Neutrophil (primary cell): ENCODE results near the gene TUFT1.

Experiments used
- H3K27ac ChIP-seq: fragments of 200-600 bp; sonication (generic); 2 replicates; pipeline ENCODE4 v1.5.1; 2016; ENCODE audit warnings: mild to moderate bottlenecking, moderate library complexity
- H3K27me3 ChIP-seq: fragments of 200-600 bp; sonication (generic); 2 replicates; pipeline ENCODE4 v1.6.0; 2016; ENCODE audit warnings: mild to moderate bottlenecking
- H3K36me3 ChIP-seq: fragments of 200-600 bp; sonication (generic); 2 replicates; pipeline ENCODE4 v1.5.1; 2017
- H3K4me1 ChIP-seq, 2 experiments: fragments of 200-600 bp in 1 of 2; sonication (generic) in 1 of 2; 1 replicate in 1 of 2; 2 replicates in 1 of 2; pipeline versions ENCODE4 v1.5.1 to v1.6.1; 2013 to 2016; ENCODE audit warnings: low read depth in 1 of 2, low read length in 1 of 2, mild to moderate bottlenecking in 1 of 2, moderate library complexity in 1 of 2; ENCODE audit not compliant: control insufficient read depth in 1 of 2, insufficient read depth in 1 of 2
- H3K4me3 ChIP-seq, 2 experiments: fragments of 200-600 bp in 1 of 2; sonication (generic) in 1 of 2; 1 replicate in 1 of 2; 2 replicates in 1 of 2; pipeline ENCODE4 v1.5.1; 2013 to 2016; ENCODE audit warnings: low read depth in 1 of 2, low read length in 1 of 2, mild to moderate bottlenecking in 1 of 2, moderate library complexity in 1 of 2
- H3K9me3 ChIP-seq: fragments of 200-600 bp; sonication (generic); 2 replicates; pipeline ENCODE4 v1.5.1; 2016
- CTCF ChIP-seq: fragments of 200-600 bp; sonication (generic); IDR thresholded peaks from 2 replicates; pipeline ENCODE4 v1.5.1; 2016; ENCODE audit warnings: antibody characterized with exemption

TUFT1 gene

DNA sequence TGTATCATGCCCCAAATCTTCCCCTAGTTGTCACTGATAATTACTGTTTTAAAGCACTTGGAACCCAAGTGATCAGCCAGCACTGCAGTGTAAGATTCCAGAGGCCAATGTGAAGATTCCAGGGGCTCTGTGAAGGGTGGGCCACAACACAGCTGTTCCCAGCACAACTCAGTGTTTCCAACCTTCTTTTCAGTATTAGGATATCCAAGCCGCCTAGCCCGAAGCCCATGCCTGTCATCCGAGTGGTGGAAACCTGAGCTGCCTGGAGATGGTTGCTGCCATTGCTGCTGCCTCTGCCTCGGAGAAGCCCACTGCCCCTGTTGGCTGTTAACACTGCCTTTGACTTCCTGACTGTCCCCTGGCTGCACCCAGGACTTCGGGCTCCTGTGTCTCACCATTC, 41.3 kb downstream of the TUFT1 start:
- Histone ChIP-seq H3K27me3 (no peaks in the 10 kb centered on the region), H3K36me3 (no peaks in the 10 kb centered on the region)
- no peak for TF ChIP-seq CTCF

GRCh38 chr1:151581921-151582320, 41.8 kb downstream of the TUFT1 start:
- TF ChIP-seq CTCF, result no peak

More for the DNA sequence above, 41.3 kb downstream of the TUFT1 start:
- Histone ChIP-seq H3K4me3 (no peak overlapping the region), H3K9me3 (no peaks in the 10 kb centered on the region), H3K4me1 (no peaks in the 10 kb centered on the region), H3K27ac (no peak overlapping the region)

GRCh38 chr1:151583796-151584195, 43.7 kb downstream of the TUFT1 start:
- no peaks in the 10 kb centered on the region for H3K27me3 ChIP-seq
- H3K27ac ChIP-seq, result no peak overlapping the region
- H3K4me3 ChIP-seq, result no peak overlapping the region
- H3K36me3 ChIP-seq, result no peaks in the 10 kb centered on the region
- H3K9me3 ChIP-seq, result no peaks in the 10 kb centered on the region
- no peaks in the 10 kb centered on the region for H3K4me1 ChIP-seq
- no peak for TF ChIP-seq CTCF

More at GRCh38 chr1:151581921-151582320, 41.8 kb downstream of the TUFT1 start:
- H3K27me3 ChIP-seq, result no peaks in the 10 kb centered on the region
- no peak overlapping the region for H3K4me3 ChIP-seq
- no peaks in the 10 kb centered on the region for H3K36me3 ChIP-seq
- no peak overlapping the region for H3K27ac ChIP-seq
- H3K9me3 ChIP-seq, result no peaks in the 10 kb centered on the region
- no peaks in the 10 kb centered on the region for H3K4me1 ChIP-seq

GRCh38 chr1:151584278-151584677, 44.2 kb downstream of the TUFT1 start:
- H3K36me3 ChIP-seq, result no peaks in the 10 kb centered on the region
- TF ChIP-seq CTCF, result no peak
- H3K27me3 ChIP-seq, result no peaks in the 10 kb centered on the region
- no peaks in the 10 kb centered on the region for H3K9me3 ChIP-seq
- H3K4me1 ChIP-seq, result no peaks in the 10 kb centered on the region
- H3K27ac ChIP-seq, result no peak overlapping the region
- H3K4me3 ChIP-seq, result no peak overlapping the region

DNA sequence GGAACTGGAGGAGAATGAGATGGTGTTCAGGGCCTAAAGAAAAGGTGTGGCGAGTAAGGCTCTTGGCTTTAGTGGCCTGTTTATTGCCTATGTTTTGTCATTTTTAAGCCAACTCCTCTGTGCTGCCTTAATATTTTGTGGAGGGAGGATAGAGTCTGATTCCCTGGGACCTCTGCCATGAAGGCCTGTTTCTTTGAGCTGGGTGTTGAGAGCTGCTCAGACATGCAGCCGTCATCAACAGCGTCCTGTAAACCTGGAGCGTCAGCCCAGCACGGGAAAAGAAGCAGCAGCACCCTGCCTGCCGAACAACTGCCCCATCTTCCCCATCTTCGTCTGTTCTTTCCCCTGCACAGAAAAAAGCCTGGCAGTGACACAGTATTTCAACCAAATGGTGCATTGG, 44.7 kb downstream of the TUFT1 start:
- Histone ChIP-seq H3K4me3 (no peak overlapping the region), H3K9me3 (no peaks in the 10 kb centered on the region), H3K27me3 (no peaks in the 10 kb centered on the region), H3K36me3 (no peaks in the 10 kb centered on the region), H3K4me1 (no peaks in the 10 kb centered on the region), H3K27ac (no peak overlapping the region)
- TF ChIP-seq CTCF, result no peak

- Histone ChIP-seq H3K27me3 (no peaks in the 10 kb centered on the region), H3K4me3 (no peak overlapping the region), H3K4me1 (no peaks in the 10 kb centered on the region), H3K9me3 (no peaks in the 10 kb centered on the region), H3K36me3 (no peaks in the 10 kb centered on the region), H3K27ac (no peak overlapping the region)
- no peak for TF ChIP-seq CTCF
Observed at GRCh38 chr1:151585622-151586021, 45.5 kb downstream of the TUFT1 start.
